MG63 (cell line): ENCODE data around the gene TSEN54. TPM values are rescaled to one million over a fixed set of nuclear protein-coding genes. Genes with fewer than 3 reads are reported as not detected.
"Not testable (repeated sequence)": the region's sequence is repeated elsewhere in the genome, so short reads cannot be mapped to it uniquely, and the experiment has no call there.

Experiments
- DNase-seq: peaks from one replicate; pipeline ENCODE4 v3.0.0-alpha.2; 2020
- H3K27me3 ChIP-seq: fragments of 250-450 bp; sonication (Bioruptor Pico); 2 replicates; pipeline ENCODE4 v1.5.1; 2020; ENCODE audit warnings: mild to moderate bottlenecking, moderate library complexity
- H3K36me3 ChIP-seq: fragments of 250-450 bp; sonication (Bioruptor Pico); 2 replicates; pipeline ENCODE4 v1.5.1; 2020; ENCODE audit warnings: mild to moderate bottlenecking, moderate library complexity
- H3K4me3 ChIP-seq: fragments of 250-450 bp; sonication (Bioruptor Pico); 2 replicates; pipeline ENCODE4 v1.5.1; 2020; ENCODE audit warnings: mild to moderate bottlenecking, moderate library complexity
- H3K9me3 ChIP-seq: fragments of 250-450 bp; sonication (Bioruptor Pico); 2 replicates; pipeline ENCODE4 v1.5.1; 2020; ENCODE audit warnings: mild to moderate bottlenecking, moderate library complexity
- total RNA-seq: library from RNA; depleted of rRNA; stranded (reverse); fragments of >200 nt; shearing (Covaris generic); gene quantifications from 2 replicates; pipeline ENCODE4 v1.2.3, GENCODE V29; 2014; ENCODE audit warnings: low replicate concordance; rRNA removed

TSEN54 gene
- 34.6 and 83.8 TPM in 2 replicates for total RNA-seq

DNA sequence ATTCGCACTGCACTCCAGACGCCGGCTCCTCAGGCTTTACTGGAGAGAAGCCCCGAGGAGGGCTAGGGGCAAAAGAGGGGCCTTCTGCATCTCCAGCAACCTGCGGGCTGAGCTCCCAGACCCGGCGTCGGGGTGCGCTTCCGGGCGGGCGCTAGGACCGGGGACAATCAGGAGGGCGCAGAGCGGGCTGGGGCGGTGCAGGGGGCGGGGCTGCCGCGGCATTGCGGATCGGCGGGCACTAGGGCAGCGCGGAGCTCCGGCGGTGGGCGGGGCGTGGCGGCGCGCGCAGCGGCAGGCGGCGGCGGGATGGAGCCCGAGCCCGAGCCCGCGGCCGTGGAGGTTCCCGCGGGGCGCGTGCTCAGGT lies at the start of gene TSEN54:
TSEN54 (plus strand) TSS at position 274 of the 364 bp plus-strand sequence; CDS start at position 307, 33 bp downstream.
- Histone ChIP-seq H3K9me3 (no peaks in the 10 kb centered on the region), H3K4me3 (peak within 1 kb of the TSS; percentile 77), H3K27me3 (no peaks in the 10 kb centered on the region), H3K36me3 (peaks cover 45% of the 10 kb centered on the region)
- peak; percentile 96 for DNase-seq

DNA sequence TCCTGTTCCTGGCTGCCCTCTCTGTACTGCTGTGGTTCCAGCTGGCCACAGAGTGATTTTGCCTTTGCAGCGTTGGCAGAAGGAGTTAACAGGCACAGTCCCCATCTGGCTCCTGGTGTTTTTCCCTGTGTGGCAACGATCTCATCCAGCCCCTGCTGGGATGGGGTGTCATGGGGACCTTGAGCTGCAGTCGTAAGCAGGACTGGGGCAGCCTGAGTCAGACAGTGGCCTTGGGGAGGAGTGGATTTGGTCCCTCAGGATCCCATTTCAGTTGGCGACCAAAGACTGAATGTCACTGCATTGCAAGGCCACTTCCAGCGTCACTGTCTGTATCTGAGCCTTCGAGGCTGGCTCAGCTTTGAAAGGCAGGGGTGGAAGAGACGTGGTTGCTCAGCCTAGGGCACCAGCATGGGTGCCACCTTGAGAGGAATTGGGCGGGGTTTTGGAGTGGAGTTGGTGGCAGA lies 48.0 kb upstream of the TSEN54 start:
- no peaks in the 10 kb centered on the region for H3K27me3 ChIP-seq
- no peak overlapping the region for H3K4me3 ChIP-seq
- H3K9me3 ChIP-seq, result 0 out of 2 replicates have a peak, but pooled peaks cover 2% of the 10 kb centered on the region
- peaks cover 10% of the 10 kb centered on the region for H3K36me3 ChIP-seq
- no peak for DNase-seq

DNA sequence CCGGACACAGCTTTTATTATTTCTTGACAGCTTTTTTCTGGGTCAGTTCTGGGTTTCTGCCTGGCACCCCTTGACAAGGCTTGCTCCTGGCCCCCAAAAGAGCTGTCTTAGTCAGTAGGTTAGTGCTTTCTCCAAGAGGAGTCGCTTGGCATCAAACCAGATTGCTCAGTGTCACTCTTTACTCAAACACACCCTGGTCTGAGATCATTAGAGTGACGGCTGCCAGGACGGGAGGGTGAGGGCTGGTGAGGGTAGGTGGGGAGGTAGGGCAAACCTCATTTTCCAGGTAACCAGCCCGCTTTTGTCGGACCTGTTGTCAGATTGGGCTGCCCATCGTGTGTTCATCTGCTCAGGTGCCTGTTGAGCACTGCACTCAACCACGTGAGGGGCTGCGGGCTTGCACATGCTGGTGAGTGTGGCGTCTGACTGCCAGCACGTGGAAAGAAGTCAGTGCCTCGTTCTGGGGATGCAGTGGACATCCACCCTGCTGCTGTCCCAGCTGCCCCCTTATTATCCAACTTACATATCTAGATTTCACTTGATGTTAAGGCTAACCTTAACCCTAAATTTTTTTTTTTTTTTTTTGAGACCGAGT lies 47.5 kb upstream of the TSEN54 start:
- DNase-seq, result no peak
- no peak overlapping the region for H3K4me3 ChIP-seq
- H3K36me3 ChIP-seq, result peaks cover 13% of the 10 kb centered on the region
- 0 out of 2 replicates have a peak, but pooled peaks cover 2% of the 10 kb centered on the region for H3K9me3 ChIP-seq
- H3K27me3 ChIP-seq, result no peaks in the 10 kb centered on the region

DNA sequence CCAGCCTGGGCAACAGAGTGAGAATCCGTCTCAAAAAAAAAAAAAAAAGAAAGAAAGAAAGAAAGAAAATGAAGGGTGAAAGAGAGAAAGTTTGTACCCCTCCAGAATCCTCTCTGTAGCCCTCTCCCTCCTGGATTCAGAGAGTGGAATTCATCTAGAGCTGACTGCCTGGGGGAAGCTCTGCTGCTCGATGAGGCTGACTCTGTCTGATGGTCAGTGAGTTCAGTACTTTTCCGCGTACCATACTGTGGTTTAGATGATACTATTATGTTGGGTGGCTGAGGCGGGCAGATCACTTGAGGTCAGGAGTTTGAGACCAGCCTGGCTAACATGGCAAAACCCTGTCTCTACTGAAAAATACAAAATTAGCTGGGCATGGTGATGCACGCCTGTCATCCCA lies 45.1 kb upstream of the TSEN54 start:
- H3K36me3 ChIP-seq, result peaks cover 7% of the 10 kb centered on the region
- no peaks in the 10 kb centered on the region for H3K27me3 ChIP-seq
- no peak for DNase-seq
- 0 out of 2 replicates have a peak, but pooled peaks cover 2% of the 10 kb centered on the region for H3K9me3 ChIP-seq
- H3K4me3 ChIP-seq, result no peak overlapping the region

DNA sequence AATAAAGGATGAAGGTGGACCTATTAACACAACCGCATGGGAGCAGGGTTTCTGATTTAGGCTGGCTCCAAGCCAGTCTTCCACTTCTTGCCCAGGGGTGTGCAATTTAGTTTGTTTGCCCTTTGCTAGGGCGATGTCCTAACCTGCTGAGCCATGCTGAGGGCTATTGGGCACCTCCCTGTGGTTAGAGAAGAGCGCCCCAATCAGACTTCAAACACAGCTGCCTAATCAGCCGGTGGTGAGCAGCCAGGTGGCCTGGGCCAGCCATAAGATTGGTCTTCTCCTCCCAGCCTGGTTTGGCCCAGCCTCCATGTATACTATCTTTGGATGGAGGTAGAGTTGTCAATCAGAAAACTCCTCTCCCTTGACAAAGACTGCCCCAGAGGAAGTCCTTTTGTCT lies 44.2 kb upstream of the TSEN54 start:
- no peak for DNase-seq
- Histone ChIP-seq H3K27me3 (no peaks in the 10 kb centered on the region), H3K9me3 (no peaks in the 10 kb centered on the region), H3K4me3 (no peak overlapping the region), H3K36me3 (peaks cover 7% of the 10 kb centered on the region)

DNA sequence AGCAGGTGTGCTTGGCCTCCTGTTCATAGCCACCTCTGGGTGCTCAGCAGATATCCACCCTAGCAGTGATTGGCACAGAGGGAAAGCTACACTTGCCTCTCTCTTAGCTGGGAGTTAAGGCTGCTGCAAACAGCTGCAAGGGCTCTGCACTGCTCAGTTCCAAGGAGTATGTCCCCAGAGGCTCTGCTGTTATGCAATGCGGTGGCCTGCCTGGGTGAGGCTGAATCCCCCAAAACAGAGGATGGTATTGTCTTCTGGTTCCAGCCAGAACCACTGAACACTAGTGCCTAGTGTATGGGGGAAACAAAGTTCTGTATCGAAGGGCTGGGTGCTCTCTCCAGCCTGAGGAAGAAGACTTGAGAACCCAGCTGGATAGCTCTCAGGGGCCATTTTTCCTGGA lies 43.1 kb upstream of the TSEN54 start:
- no peak for DNase-seq
- Histone ChIP-seq H3K36me3 (peaks cover 7% of the 10 kb centered on the region), H3K9me3 (no peaks in the 10 kb centered on the region), H3K4me3 (no peak overlapping the region), H3K27me3 (no peaks in the 10 kb centered on the region)

DNA sequence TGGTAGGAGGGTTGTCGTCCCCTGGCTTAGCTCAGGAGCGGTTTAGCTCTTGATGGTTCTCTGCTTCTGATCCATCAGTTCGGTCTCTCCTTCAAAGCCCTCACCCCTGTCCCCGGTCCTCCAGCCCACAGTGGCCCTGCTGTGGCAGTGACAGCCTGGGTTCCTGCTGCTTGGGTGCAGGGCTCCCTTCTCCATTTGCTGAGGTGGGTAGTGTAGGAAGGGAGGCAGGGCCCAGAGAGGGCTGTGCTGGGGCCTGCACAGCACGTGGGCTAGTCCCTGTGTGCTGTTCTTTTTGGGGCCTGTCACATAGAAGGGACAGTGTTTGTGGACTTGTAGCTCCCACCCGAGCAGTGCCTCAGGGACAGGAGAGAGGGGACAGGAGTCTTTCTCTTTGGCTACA lies 41.6 kb upstream of the TSEN54 start:
- H3K36me3 ChIP-seq, result peaks cover 7% of the 10 kb centered on the region
- no peaks in the 10 kb centered on the region for H3K27me3 ChIP-seq
- no peak overlapping the region for H3K4me3 ChIP-seq
- H3K9me3 ChIP-seq, result no peaks in the 10 kb centered on the region
- no peak for DNase-seq

DNA sequence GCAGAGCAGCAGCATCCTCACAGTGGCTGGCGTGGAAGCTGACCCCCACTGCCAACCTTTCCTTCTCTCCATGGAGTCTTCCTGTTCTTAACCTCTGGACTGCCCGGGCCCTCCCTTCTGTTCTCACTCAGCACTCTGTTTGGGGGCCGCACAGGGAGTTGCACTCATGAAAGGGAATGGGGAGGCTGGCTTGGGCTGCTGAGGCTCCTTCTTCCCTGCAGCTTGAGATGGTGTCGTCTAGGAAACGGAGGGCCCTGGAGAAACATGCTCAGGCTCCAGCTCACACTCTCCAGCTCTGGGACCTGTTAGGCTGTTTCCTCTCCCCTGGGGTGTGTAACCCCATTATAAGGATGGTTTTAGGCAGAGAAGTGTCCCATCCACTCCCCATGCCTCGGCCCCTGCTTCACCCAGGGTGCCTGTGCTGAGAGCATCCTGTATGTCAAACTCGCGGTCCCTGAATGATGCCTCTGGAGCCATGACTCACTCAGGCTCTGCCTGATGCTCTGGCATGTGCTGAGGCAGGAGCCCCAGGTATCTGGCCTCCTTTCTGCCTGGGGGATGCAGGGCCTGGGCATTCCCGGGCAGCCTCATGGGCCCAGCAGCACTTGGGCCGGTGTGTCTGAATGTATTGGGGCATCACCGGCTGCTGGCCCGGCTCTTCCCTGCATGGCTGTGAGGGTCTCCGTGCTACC lies 41.0 kb upstream of the TSEN54 start:
- Histone ChIP-seq H3K4me3 (no peak overlapping the region), H3K27me3 (no peaks in the 10 kb centered on the region), H3K9me3 (no peaks in the 10 kb centered on the region), H3K36me3 (peaks cover 5% of the 10 kb centered on the region)
- DNase-seq, result no peak

DNA sequence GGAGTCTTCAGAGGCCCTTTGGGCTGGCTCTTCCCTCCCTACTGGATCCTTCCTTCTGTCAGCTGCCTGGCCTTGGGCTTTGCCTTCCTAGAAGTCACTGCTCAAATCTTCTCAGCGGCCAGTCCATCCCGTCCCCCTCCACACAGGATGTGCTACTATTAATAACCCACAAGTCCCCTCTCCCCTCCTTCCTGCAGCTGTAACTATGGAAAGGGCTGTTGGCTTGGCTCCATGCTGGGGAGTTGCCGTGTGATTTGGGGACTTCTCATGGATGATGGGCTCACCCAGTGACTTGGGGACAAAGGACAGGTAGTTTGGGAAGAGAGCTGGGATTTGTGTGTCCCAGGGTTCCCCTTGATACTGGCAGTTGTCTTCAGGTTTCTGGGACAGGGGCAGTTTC lies 40.5 kb upstream of the TSEN54 start:
- no peaks in the 10 kb centered on the region for H3K27me3 ChIP-seq
- peaks cover 5% of the 10 kb centered on the region for H3K36me3 ChIP-seq
- no peak for DNase-seq
- no peaks in the 10 kb centered on the region for H3K9me3 ChIP-seq
- no peak overlapping the region for H3K4me3 ChIP-seq

DNA sequence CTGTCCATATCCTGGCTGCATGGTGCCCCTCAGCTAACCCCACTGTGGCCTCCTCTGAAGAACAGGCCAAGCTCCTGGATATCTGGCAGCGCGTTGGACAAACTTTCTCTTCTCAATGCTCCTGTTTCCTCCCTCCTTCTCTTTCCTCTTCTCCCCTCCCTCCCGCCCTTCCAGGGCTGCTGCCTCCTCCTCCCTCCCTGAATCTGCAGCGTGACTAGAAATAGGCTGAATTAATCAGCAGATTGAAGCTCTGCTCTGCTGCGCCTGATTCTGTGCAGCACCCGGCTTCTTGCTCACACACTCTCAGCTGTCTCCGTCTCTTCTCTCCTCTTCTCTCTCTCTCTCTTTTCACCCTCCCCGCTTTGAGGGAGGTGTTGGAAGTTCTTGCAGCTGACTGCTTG lies 40.1 kb upstream of the TSEN54 start:
- no peak for DNase-seq
- no peaks in the 10 kb centered on the region for H3K9me3 ChIP-seq
- H3K4me3 ChIP-seq, result no peak overlapping the region
- H3K36me3 ChIP-seq, result peaks cover 5% of the 10 kb centered on the region
- H3K27me3 ChIP-seq, result no peaks in the 10 kb centered on the region

DNA sequence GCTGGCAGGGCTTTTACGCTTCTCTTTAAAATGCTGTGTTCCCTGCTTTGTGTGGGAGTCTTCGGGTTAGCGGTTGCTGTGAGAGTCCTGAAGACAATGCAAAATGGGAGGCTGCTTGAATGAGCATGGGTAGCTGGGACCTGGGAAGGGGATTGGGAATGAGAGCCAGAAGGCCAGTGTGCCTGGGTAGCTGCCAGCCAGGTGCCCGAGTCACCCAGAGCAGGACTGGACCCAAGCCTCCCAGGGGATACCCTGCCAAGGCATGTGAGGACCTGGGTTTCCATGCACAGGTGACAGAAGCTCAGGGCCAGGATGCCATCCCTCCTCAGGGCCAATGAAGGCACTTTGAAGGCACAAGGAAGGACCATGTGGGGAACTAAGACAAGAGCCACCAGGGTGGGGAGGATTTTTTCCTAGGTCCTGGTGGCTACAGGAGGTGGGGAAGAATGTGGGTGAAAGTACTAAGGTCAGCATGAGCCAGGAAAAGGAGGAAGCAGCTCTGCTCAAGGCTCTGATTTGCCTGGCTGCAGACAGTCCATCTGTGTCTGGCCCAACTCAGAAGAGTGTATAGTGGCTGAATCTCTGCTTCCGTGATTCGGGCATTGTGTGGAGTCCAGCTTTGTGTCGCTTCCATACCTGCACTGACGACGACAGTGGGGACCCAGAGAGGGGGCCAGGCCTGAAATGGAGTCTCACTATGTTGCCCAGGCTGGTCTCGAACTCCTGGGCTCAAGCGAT lies 39.4 kb upstream of the TSEN54 start:
- Histone ChIP-seq H3K9me3 (no peaks in the 10 kb centered on the region), H3K27me3 (no peaks in the 10 kb centered on the region), H3K36me3 (peaks cover 5% of the 10 kb centered on the region), H3K4me3 (no peak overlapping the region)
- no peak for DNase-seq

DNA sequence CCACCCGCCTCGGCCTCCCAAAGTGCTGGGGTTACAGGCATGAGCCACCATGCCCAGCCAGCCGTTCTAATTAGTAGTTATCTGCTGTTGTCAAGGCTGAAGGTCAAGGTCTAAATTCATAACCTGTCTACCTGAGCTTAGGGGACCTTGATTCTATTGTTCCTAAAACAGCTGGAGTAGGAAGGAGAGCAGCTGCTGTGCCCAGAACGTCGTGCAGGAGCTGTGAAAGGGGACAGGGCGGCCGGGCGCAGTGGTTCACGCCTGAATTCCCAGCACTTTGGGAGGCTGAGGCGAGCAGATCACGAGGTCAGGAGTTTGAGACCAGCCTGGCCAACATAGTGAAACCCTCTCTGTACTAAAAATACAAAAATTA lies 38.9 kb upstream of the TSEN54 start:
- DNase-seq, H3K36me3 ChIP-seq, H3K27me3 ChIP-seq, H3K4me3 ChIP-seq, H3K9me3 ChIP-seq: not testable (repeated sequence)

DNA sequence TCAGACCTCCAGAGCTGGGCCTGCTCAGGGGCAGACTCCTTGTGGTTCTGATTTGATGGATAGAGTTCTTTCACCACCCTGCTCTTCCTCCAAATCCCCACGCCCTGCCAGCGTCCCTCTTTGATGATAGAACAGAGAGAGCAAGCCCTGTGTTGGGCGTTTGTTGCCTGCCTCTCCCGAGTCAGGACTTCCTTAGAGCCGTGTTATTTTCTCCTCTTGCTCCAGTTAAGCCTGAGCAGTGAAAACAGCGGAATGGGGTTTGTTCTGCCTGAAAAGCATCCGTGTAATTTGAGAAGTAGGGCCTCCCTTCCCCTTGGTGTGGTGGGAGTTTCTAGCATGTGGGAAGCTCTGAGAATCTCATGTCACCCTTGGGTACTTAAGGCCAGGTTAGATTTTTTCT lies 37.8 kb upstream of the TSEN54 start:
- Histone ChIP-seq H3K9me3 (no peaks in the 10 kb centered on the region), H3K27me3 (no peaks in the 10 kb centered on the region), H3K4me3 (no peak overlapping the region), H3K36me3 (peaks cover 2% of the 10 kb centered on the region)
- DNase-seq, result no peak

DNA sequence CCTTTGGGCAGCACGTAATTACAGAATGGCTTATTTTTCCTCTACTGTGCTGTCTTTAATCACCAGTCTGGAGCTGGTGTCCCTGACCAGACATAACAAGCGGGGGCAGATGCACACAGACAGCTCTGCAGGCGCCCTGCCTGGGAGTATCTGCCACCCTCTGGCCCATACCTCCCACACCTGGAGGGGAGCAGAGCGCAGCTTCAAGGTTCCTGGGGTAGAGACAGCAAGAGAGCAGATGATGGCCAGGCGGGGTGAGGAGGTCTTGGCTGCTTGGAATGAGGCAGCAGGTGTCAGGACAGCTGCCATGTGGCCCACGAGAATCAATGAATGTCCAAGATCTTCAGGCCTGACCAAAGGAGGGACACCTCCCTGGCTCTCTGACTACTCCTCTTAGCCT lies 36.0 kb upstream of the TSEN54 start:
- DNase-seq, result no peak
- no peaks in the 10 kb centered on the region for H3K9me3 ChIP-seq
- H3K27me3 ChIP-seq, result no peaks in the 10 kb centered on the region
- H3K36me3 ChIP-seq, result no peaks in the 10 kb centered on the region
- no peak overlapping the region for H3K4me3 ChIP-seq

DNA sequence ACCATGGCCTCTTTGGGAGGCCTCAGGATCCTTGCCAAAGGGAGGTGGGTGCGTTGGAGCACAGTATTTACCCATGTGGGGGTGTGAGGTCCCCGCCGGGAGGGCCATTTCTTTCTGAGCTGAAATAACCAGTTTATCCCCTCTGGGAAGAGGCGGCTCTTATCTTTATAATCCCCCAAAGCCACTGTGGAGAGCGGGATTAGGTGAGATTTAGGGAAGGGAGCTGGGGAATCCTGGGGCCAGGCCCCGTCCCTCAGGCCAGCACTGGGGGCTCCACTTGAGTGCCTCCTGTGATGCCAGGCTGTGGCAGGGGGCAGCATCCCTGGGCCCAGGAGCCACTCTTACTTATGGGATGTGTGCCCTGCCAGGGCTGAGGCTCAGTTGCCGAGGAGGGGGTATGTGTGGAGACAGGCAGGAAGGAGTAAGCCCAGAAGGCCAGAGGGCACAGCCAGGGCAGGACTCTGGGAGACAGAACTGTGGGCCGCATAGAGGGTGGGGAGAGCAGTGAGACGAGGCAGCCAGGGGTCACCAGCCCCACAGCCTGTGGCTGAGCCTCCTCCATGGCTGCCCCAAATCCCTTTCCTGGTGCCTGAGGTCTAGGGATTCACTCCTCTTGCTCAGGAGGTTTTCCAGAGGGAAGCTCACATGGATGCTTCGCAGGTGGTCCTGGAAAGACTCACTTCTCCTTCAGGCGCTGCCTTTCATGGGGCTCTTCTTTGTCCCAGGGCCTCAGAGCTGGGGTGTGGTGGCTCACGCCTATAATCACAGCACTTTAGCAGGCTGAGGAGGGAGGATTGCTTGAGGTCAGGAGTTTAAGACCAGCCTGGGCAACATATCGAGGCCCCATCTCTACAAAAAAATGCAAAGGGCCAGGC lies 34.9 kb upstream of the TSEN54 start:
- no peak for DNase-seq

DNA sequence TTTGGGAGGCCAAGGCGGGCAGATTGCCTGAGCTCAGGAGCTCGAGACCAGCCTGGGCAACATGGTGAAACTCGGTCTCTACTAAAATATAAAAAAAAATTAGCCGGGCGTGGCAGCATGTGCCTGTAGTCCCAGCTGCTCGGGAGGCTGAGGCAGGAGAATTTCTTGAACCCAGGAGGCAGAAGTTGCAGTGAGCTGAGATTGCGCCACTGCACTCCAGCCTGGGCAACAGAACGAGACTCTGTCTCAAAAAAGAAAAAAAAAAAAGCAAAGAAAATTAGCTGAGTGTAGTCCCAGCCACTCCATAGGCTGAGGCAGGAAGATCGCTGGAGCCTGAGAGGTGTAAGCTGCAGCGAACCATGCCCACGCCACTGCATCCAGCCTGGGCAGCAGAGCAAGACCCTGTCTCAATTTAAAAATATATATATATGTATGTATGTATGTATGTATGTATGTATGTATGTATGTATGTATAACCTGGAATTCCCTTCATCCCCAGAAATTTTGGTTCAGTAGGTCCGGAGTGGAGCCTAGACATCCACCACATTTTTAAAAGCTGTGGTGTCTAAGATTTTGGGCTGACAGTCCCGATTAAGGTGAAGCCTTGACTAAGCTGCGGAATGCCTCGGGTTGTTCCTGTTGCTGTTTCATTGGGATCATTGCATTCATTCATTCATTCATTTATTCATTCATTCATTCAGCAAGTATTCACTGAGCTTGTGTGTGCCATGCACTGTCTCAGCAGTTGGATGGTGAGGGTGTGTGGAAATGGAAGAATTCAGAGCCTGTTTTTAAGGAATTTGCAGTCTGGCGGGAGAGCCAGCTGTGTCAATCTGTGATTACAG lies 34.0 kb upstream of the TSEN54 start:
- Histone ChIP-seq H3K9me3 (no peaks in the 10 kb centered on the region), H3K27me3 (no peaks in the 10 kb centered on the region), H3K36me3 (no peaks in the 10 kb centered on the region), H3K4me3 (no peak overlapping the region)
- DNase-seq, result no peak

More for the DNA sequence above, 34.9 kb upstream of the TSEN54 start:
- Histone ChIP-seq H3K27me3 (no peaks in the 10 kb centered on the region), H3K4me3 (no peak overlapping the region), H3K36me3 (no peaks in the 10 kb centered on the region), H3K9me3 (no peaks in the 10 kb centered on the region)
